Astrocyte of the hippocampus (primary cell): ENCODE measurements around the gene TSPAN18.

Source experiments
- DNase-seq: peaks from one replicate; pipeline ENCODE4 v3.0.0; 2011; ENCODE audit warnings: low read depth, low spot score

TSPAN18 gene

GRCh38 chr11:44942029-44942955, 215.5 kb downstream of the TSPAN18 start:
- no peak for DNase-seq

GRCh38 chr11:44943118-44943517, 216.4 kb downstream of the TSPAN18 start:
- no peak for DNase-seq

- no peak for DNase-seq
Observed at GRCh38 chr11:44943696-44944095, 216.9 kb downstream of the TSPAN18 start.

GRCh38 chr11:44944181-44944852, 217.6 kb downstream of the TSPAN18 start:
- DNase-seq, result no peak

- DNase-seq, result no peak
Observed at GRCh38 chr11:44944853-44945235, 218.1 kb downstream of the TSPAN18 start.

GRCh38 chr11:44945666-44946065, 218.9 kb downstream of the TSPAN18 start:
- no peak for DNase-seq

GRCh38 chr11:44946263-44946662, 219.5 kb downstream of the TSPAN18 start:
- DNase-seq, result no peak

GRCh38 chr11:44947114-44947513, 220.4 kb downstream of the TSPAN18 start:
- DNase-seq, result no peak

GRCh38 chr11:44948155-44948554, 221.4 kb downstream of the TSPAN18 start:
- no peak for DNase-seq

- DNase-seq, result peak; percentile 73
Observed at GRCh38 chr11:44949160-44950030, 222.6 kb downstream of the TSPAN18 start.

GRCh38 chr11:44950031-44950624, 223.4 kb downstream of the TSPAN18 start:
- DNase-seq, result peak; percentile 55

- DNase-seq, result peak; percentile 86
Observed at GRCh38 chr11:44950625-44951476, 224.1 kb downstream of the TSPAN18 start, which contains the start of gene TP53I11. TP53I11 (minus strand) TSS chr11:44950883; CDS start chr11:44938335, 12,548 bp downstream.

- no peak for DNase-seq
Observed at GRCh38 chr11:44952082-44952481, 225.3 kb downstream of the TSPAN18 start.

- no peak for DNase-seq
Observed at GRCh38 chr11:44952500-44953260, 225.9 kb downstream of the TSPAN18 start.

- no peak for DNase-seq
Observed at GRCh38 chr11:44954051-44954906, 227.5 kb downstream of the TSPAN18 start.

- DNase-seq, result peak; percentile 67
Observed at GRCh38 chr11:44955015-44955738, 228.4 kb downstream of the TSPAN18 start.

GRCh38 chr11:44957040-44957515, 230.3 kb downstream of the TSPAN18 start:
- DNase-seq, result peak; percentile 21
